WTC11 (cell line): ENCODE measurements around the gene ZNF335. TPM values are rescaled to one million over a fixed set of nuclear protein-coding genes. Genes with fewer than 3 reads are reported as not detected.
A peak's percentile ranks its signal among the peaks of the same experiment; 100 is the strongest.

Experiments
- ATAC-seq: fragments of 200-7000 bp; cut with Tn5 transposase; 2 replicates; pipeline ENCODE4 v1.10.0; 2021; ENCODE audit warnings: mild to moderate bottlenecking, moderate library complexity
- CTCF ChIA-PET: fragments of 300-600 bp; sonication (Branson Sonifier 250); formaldehyde crosslinking; loops from one replicate; lab custom pipeline; 2021; ENCODE audit warnings: antibody characterized with exemption; lab: Charles Lee
- POLR2A ChIA-PET: fragments of 350-600 bp; sonication (Branson Sonifier 250); formaldehyde crosslinking; loops from one replicate; lab custom pipeline; 2021; ENCODE audit warnings: antibody characterized with exemption; lab: Charles Lee
- DNase-seq: peaks from one replicate; pipeline ENCODE4 v3.0.0; 2021; ENCODE audit warnings: low spot score
- H3K27ac Mint-ChIP-seq: 2 replicates; pipeline ENCODE4 v1.8.0; 2021; ENCODE audit warnings: mixed read lengths
- H3K27me3 Mint-ChIP-seq: 2 replicates; pipeline ENCODE4 v1.8.0; 2021; ENCODE audit warnings: low read depth, mild to moderate bottlenecking, moderate library complexity, mixed read lengths
- H3K36me3 Mint-ChIP-seq: 2 replicates; pipeline ENCODE4 v1.8.0; 2021; ENCODE audit warnings: mixed read lengths
- H3K4me1 Mint-ChIP-seq: 2 replicates; pipeline ENCODE4 v1.8.0; 2022; ENCODE audit warnings: mixed read lengths
- H3K4me3 Mint-ChIP-seq: 2 replicates; pipeline ENCODE4 v1.8.0; 2021; ENCODE audit warnings: mild to moderate bottlenecking, moderate library complexity, mixed read lengths
- H3K9me3 Mint-ChIP-seq: 2 replicates; pipeline ENCODE4 v1.8.0; 2021; ENCODE audit warnings: mixed read lengths
- ATF3 ChIP-seq: sonication (generic); formaldehyde crosslinking; conservative IDR thresholded peaks from 2 replicates; pipeline ENCODE4 v1.8.1; 2022; ENCODE audit warnings: mild to moderate bottlenecking, missing genetic modification reagents
- CBFB ChIP-seq: sonication (generic); formaldehyde crosslinking; IDR thresholded peaks from 2 replicates; pipeline ENCODE4 v1.8.1; 2022; ENCODE audit warnings: mild to moderate bottlenecking, low read depth, missing genetic modification reagents
- FOXP1 ChIP-seq: sonication (generic); formaldehyde crosslinking; IDR thresholded peaks from 2 replicates; pipeline ENCODE4 v1.8.0; 2022; ENCODE audit warnings: missing genetic modification reagents, mild to moderate bottlenecking, moderate library complexity, borderline replicate concordance
- GTF2I ChIP-seq: fragments of 250-450 bp; sonication (Bioruptor Pico); conservative IDR thresholded peaks from 2 replicates; pipeline ENCODE4 v1.4.0; 2021; ENCODE audit warnings: mild to moderate bottlenecking
- HMGA2 ChIP-seq: fragments of 250-450 bp; sonication (Bioruptor Pico); IDR thresholded peaks from 2 replicates; pipeline ENCODE4 v1.4.0; 2021; ENCODE audit warnings: mild to moderate bottlenecking, moderate library complexity
- JAZF1 ChIP-seq: fragments of 250-450 bp; sonication (Bioruptor Pico); IDR thresholded peaks from 2 replicates; pipeline ENCODE4 v1.9.0; 2021; ENCODE audit warnings: moderate library complexity, mild to moderate bottlenecking, inconsistent platforms
- KAT7 ChIP-seq: sonication (generic); formaldehyde crosslinking; IDR thresholded peaks from 2 replicates; pipeline ENCODE4 v1.8.1; 2023; ENCODE audit warnings: missing genetic modification reagents, mild to moderate bottlenecking, borderline replicate concordance
- MXD4 ChIP-seq: fragments of 250-450 bp; sonication (Bioruptor Pico); IDR thresholded peaks from 2 replicates; pipeline ENCODE4 v1.8.0; 2021; ENCODE audit warnings: mild to moderate bottlenecking, moderate library complexity, borderline replicate concordance
- SMAD3 ChIP-seq: sonication (generic); formaldehyde crosslinking; IDR thresholded peaks from 2 replicates; pipeline ENCODE4 v1.8.0; 2022; ENCODE audit warnings: missing genetic modification reagents, mild to moderate bottlenecking, borderline replicate concordance
- SP1 ChIP-seq: sonication (generic); formaldehyde crosslinking; conservative IDR thresholded peaks from 2 replicates; pipeline ENCODE4 v1.8.1; 2022; ENCODE audit warnings: missing genetic modification reagents
- TCF7 ChIP-seq: sonication (generic); formaldehyde crosslinking; IDR thresholded peaks from 2 replicates; pipeline ENCODE4 v1.8.0; 2022; ENCODE audit warnings: mild to moderate bottlenecking, low read depth, missing genetic modification reagents, moderate library complexity
- ZNF138 ChIP-seq: sonication (generic); formaldehyde crosslinking; conservative IDR thresholded peaks from 2 replicates; pipeline ENCODE4 v1.8.1; 2022; ENCODE audit warnings: mild to moderate bottlenecking, moderate library complexity, missing genetic modification reagents
- total RNA-seq: library from RNA; stranded (reverse); gene quantifications from 3 replicates; pipeline ENCODE4 v1.2.3, GENCODE V29; 2021
- TF ChIP-seq, protein P1 (sequence below): sonication (generic); formaldehyde crosslinking; IDR thresholded peaks from 2 replicates; pipeline ENCODE4 v1.8.1; 2023; ENCODE audit warnings: mild to moderate bottlenecking, missing genetic modification reagents, moderate library complexity
- TF ChIP-seq, protein P2 (sequence below): sonication (generic); formaldehyde crosslinking; IDR thresholded peaks from 2 replicates; pipeline ENCODE4 v1.8.1; 2022; ENCODE audit warnings: mild to moderate bottlenecking, moderate library complexity, missing genetic modification reagents
- TF ChIP-seq, protein P3 (sequence below): fragments of 250-450 bp; sonication (Bioruptor Pico); IDR thresholded peaks from 2 replicates; pipeline ENCODE4 v1.9.0; 2021; ENCODE audit warnings: mild to moderate bottlenecking, borderline replicate concordance
- TF ChIP-seq, protein P4 (sequence below): sonication (generic); formaldehyde crosslinking; IDR thresholded peaks from 2 replicates; pipeline ENCODE4 v1.8.0; 2022; ENCODE audit warnings: mild to moderate bottlenecking, missing genetic modification reagents
- TF ChIP-seq, protein P5 (sequence below): sonication (generic); formaldehyde crosslinking; IDR thresholded peaks from 2 replicates; pipeline ENCODE4 v1.8.1; 2023; ENCODE audit warnings: mild to moderate bottlenecking, missing genetic modification reagents, borderline replicate concordance

Gene ZNF335
- total RNA-seq, 1 experiment from 2014 or later: 20.0 TPM

- ATAC-seq: no peak
- peaks cover 44% of the 10 kb centered on the region for H3K4me1 Mint-ChIP-seq
- CTCF ChIA-PET: interaction anchor here (0.5 to 6.2 kb wide), 34 partner anchors 9 to 1886 kb away, joined by 3 to 235 read pairs (median 5); partner anchors contain the start of genes PCIF1 and SLC12A5
- H3K27ac Mint-ChIP-seq: no peak overlapping the region
- no peaks in the 10 kb centered on the region for H3K36me3 Mint-ChIP-seq
- DNase-seq: no peak
- peaks cover 31% of the 10 kb centered on the region for H3K27me3 Mint-ChIP-seq
- peaks cover 3% of the 10 kb centered on the region; the same call in 1 of the 2 replicates for H3K9me3 Mint-ChIP-seq
- POLR2A ChIA-PET: interaction anchor here (0.5 to 1.8 kb wide), 3 partner anchors 45 to 266 kb away, joined by 3 to 4 read pairs (median 3); no protein-coding TSS in a partner anchor
- H3K4me3 Mint-ChIP-seq: peak overlapping the region; percentile 65
- TF ChIP-seq MXD4: no peak
Measured at GRCh38 chr20:46013322-46013828, 41.4 kb upstream of the ZNF335 start.

DNA sequence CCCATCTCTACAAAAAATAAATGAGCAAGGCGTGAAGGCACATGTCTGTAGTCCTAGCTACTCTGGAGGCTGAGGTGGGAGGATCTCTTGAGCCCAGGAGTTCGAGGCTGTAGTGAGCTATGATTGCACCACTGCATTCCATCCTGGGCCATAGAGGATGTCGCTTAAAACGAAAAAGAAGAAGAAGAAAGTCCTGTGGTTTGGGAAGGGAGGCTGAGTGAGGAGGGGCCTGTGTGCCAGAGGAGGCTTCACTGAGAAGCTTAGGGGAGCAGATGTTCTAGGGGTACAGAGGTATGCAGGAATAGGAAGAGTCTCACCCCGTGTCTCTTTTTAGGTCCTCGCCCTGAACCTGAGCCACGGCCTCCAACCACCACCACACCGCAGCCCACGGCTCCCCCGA lies 40.9 kb upstream of the ZNF335 start:
- peak overlapping the region; percentile 50 for H3K4me3 Mint-ChIP-seq
- CTCF ChIA-PET: interaction anchor here (0.6 to 6.2 kb wide), 28 partner anchors 10 to 388 kb away, joined by 3 to 235 read pairs (median 8); partner anchors contain the start of gene SLC12A5
- POLR2A ChIA-PET: interaction anchor here (1.8 kb wide), 1 partner anchor 46 kb away, joined by 4 read pairs; no protein-coding TSS in a partner anchor
- TF ChIP-seq TCF7 (CRISPR knock-in tag) (no peak), FOXP1 (no peak), CBFB (CRISPR knock-in tag) (no peak), KAT7 (CRISPR knock-in tag) (no peak), ATF3 (CRISPR knock-in tag) (no peak), SP1 (CRISPR knock-in tag) (no peak), ZNF138 (CRISPR knock-in tag) (no peak), JAZF1 (CRISPR knock-in tag) (no peak), GTF2I (CRISPR knock-in tag) (no peak), HMGA2 (no peak), SMAD3 (CRISPR knock-in tag) (no peak)
- TF ChIP-seq, protein P1, sequence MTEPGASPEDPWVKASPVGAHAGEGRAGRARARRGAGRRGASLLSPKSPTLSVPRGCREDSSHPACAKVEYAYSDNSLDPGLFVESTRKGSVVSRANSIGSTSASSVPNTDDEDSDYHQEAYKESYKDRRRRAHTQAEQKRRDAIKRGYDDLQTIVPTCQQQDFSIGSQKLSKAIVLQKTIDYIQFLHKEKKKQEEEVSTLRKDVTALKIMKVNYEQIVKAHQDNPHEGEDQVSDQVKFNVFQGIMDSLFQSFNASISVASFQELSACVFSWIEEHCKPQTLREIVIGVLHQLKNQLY (CRISPR knock-in tag): no peak
- TF ChIP-seq, protein P2, sequence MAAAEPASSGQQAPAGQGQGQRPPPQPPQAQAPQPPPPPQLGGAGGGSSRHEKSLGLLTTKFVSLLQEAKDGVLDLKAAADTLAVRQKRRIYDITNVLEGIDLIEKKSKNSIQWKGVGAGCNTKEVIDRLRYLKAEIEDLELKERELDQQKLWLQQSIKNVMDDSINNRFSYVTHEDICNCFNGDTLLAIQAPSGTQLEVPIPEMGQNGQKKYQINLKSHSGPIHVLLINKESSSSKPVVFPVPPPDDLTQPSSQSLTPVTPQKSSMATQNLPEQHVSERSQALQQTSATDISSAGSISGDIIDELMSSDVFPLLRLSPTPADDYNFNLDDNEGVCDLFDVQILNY (CRISPR knock-in tag): no peak
- TF ChIP-seq, protein P3, sequence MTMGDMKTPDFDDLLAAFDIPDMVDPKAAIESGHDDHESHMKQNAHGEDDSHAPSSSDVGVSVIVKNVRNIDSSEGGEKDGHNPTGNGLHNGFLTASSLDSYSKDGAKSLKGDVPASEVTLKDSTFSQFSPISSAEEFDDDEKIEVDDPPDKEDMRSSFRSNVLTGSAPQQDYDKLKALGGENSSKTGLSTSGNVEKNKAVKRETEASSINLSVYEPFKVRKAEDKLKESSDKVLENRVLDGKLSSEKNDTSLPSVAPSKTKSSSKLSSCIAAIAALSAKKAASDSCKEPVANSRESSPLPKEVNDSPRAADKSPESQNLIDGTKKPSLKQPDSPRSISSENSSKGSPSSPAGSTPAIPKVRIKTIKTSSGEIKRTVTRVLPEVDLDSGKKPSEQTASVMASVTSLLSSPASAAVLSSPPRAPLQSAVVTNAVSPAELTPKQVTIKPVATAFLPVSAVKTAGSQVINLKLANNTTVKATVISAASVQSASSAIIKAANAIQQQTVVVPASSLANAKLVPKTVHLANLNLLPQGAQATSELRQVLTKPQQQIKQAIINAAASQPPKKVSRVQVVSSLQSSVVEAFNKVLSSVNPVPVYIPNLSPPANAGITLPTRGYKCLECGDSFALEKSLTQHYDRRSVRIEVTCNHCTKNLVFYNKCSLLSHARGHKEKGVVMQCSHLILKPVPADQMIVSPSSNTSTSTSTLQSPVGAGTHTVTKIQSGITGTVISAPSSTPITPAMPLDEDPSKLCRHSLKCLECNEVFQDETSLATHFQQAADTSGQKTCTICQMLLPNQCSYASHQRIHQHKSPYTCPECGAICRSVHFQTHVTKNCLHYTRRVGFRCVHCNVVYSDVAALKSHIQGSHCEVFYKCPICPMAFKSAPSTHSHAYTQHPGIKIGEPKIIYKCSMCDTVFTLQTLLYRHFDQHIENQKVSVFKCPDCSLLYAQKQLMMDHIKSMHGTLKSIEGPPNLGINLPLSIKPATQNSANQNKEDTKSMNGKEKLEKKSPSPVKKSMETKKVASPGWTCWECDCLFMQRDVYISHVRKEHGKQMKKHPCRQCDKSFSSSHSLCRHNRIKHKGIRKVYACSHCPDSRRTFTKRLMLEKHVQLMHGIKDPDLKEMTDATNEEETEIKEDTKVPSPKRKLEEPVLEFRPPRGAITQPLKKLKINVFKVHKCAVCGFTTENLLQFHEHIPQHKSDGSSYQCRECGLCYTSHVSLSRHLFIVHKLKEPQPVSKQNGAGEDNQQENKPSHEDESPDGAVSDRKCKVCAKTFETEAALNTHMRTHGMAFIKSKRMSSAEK (CRISPR knock-in tag): no peak
- TF ChIP-seq, protein P4, sequence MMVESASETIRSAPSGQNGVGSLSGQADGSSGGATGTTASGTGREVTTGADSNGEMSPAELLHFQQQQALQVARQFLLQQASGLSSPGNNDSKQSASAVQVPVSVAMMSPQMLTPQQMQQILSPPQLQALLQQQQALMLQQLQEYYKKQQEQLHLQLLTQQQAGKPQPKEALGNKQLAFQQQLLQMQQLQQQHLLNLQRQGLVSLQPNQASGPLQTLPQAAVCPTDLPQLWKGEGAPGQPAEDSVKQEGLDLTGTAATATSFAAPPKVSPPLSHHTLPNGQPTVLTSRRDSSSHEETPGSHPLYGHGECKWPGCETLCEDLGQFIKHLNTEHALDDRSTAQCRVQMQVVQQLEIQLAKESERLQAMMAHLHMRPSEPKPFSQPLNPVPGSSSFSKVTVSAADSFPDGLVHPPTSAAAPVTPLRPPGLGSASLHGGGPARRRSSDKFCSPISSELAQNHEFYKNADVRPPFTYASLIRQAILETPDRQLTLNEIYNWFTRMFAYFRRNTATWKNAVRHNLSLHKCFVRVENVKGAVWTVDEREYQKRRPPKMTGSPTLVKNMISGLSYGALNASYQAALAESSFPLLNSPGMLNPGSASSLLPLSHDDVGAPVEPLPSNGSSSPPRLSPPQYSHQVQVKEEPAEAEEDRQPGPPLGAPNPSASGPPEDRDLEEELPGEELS (CRISPR knock-in tag): no peak
- TF ChIP-seq, protein P5, sequence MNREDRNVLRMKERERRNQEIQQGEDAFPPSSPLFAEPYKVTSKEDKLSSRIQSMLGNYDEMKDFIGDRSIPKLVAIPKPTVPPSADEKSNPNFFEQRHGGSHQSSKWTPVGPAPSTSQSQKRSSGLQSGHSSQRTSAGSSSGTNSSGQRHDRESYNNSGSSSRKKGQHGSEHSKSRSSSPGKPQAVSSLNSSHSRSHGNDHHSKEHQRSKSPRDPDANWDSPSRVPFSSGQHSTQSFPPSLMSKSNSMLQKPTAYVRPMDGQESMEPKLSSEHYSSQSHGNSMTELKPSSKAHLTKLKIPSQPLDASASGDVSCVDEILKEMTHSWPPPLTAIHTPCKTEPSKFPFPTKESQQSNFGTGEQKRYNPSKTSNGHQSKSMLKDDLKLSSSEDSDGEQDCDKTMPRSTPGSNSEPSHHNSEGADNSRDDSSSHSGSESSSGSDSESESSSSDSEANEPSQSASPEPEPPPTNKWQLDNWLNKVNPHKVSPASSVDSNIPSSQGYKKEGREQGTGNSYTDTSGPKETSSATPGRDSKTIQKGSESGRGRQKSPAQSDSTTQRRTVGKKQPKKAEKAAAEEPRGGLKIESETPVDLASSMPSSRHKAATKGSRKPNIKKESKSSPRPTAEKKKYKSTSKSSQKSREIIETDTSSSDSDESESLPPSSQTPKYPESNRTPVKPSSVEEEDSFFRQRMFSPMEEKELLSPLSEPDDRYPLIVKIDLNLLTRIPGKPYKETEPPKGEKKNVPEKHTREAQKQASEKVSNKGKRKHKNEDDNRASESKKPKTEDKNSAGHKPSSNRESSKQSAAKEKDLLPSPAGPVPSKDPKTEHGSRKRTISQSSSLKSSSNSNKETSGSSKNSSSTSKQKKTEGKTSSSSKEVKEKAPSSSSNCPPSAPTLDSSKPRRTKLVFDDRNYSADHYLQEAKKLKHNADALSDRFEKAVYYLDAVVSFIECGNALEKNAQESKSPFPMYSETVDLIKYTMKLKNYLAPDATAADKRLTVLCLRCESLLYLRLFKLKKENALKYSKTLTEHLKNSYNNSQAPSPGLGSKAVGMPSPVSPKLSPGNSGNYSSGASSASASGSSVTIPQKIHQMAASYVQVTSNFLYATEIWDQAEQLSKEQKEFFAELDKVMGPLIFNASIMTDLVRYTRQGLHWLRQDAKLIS (CRISPR knock-in tag): no peak
- TF ChIP-seq, all 79 proteins: peak for 0
- ATAC-seq (no peak), DNase-seq (no peak)
- H3K4me1 Mint-ChIP-seq: peaks cover 48% of the 10 kb centered on the region
- H3K9me3 Mint-ChIP-seq: peaks cover 3% of the 10 kb centered on the region; the same call in 1 of the 2 replicates
- no peak overlapping the region for H3K27ac Mint-ChIP-seq
- peaks cover 31% of the 10 kb centered on the region for H3K27me3 Mint-ChIP-seq
- H3K36me3 Mint-ChIP-seq: no peaks in the 10 kb centered on the region
